AG10803 (cell line): Measurements from ENCODE around the gene GADD45GIP1.

ENCODE experiments used
- DNase-seq: peaks from one replicate; pipeline ENCODE4 v3.0.0; 2010; ENCODE audit warnings: low read depth
- H3K4me3 ChIP-seq: 2 replicates; pipeline ENCODE4 v1.5.1; 2011; ENCODE audit warnings: mild to moderate bottlenecking, low read length, control low read depth
- TF ChIP-seq, protein P1 (sequence below): conservative IDR thresholded peaks from 2 replicates; pipeline ENCODE4 v1.5.1; 2011; ENCODE audit warnings: mild to moderate bottlenecking, low read length, control low read depth, inconsistent platforms

GADD45GIP1 gene

GRCh38 chr19:12945479-12946091 is 11.4 kb downstream of the GADD45GIP1 start, which contains the start of gene RAD23A:
TSS of gene RAD23A (plus strand) at chr19:12945862. CDS start at chr19:12945949, 87 bp downstream.
- H3K4me3 ChIP-seq, result peak within 1 kb of the TSS; percentile 88
- TF ChIP-seq, protein P1, sequence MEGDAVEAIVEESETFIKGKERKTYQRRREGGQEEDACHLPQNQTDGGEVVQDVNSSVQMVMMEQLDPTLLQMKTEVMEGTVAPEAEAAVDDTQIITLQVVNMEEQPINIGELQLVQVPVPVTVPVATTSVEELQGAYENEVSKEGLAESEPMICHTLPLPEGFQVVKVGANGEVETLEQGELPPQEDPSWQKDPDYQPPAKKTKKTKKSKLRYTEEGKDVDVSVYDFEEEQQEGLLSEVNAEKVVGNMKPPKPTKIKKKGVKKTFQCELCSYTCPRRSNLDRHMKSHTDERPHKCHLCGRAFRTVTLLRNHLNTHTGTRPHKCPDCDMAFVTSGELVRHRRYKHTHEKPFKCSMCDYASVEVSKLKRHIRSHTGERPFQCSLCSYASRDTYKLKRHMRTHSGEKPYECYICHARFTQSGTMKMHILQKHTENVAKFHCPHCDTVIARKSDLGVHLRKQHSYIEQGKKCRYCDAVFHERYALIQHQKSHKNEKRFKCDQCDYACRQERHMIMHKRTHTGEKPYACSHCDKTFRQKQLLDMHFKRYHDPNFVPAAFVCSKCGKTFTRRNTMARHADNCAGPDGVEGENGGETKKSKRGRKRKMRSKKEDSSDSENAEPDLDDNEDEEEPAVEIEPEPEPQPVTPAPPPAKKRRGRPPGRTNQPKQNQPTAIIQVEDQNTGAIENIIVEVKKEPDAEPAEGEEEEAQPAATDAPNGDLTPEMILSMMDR, result no peak

GRCh38 chr19:12944104-12944674 is 12.8 kb downstream of the GADD45GIP1 start:
- DNase-seq, result no peak
- TF ChIP-seq, protein P1, result no peak
- no peak overlapping the region for H3K4me3 ChIP-seq

More at GRCh38 chr19:12945479-12946091, 11.4 kb downstream of the GADD45GIP1 start, which contains the start of gene RAD23A:
- DNase-seq, result peak; percentile 97

GRCh38 chr19:12943437-12944044 is 13.5 kb downstream of the GADD45GIP1 start:
- no peak for DNase-seq
- TF ChIP-seq, protein P1, result no peak
- no peak overlapping the region for H3K4me3 ChIP-seq

DNA sequence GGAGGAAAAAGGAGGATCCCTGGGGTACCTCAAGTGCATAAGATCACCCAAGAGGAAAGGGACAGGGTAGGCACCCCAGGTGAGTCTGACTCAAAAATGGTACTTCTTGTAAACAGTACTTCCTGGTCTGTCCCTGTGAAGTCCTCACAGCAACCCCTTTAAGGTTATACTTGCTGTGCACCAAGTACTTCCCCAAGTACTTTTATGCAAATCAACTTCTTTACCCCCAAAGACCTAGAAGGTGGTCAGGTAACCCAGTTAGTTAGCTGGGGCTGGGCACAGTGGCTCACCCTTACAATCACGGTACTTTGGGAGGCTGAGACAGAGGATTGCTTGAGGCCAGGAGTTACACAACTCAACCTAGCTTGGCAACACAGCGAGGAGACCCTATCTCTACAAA is 16.1 kb downstream of the GADD45GIP1 start:
- H3K4me3 ChIP-seq, result peak overlapping the region; percentile 96
- TF ChIP-seq, protein P1, result no peak
- DNase-seq, result no peak

DNA sequence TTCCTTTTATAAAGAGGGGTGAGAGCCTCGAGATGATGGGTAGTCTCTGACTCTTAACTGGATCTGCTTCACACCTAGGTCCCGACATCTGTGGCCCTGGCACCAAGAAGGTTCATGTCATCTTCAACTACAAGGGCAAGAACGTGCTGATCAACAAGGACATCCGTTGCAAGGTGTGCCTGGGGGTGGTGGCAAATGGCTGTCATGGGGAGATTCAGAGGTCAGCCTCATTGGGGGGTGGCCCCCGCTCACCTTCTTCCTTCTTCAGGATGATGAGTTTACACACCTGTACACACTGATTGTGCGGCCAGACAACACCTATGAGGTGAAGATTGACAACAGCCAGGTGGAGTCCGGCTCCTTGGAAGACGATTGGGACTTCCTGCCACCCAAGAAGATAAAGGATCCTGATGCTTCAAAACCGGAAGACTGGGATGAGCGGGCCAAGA is 17.0 kb downstream of the GADD45GIP1 start:
- H3K4me3 ChIP-seq, result peak overlapping the region; percentile 96

GRCh38 chr19:12938779-12939601 is 18.0 kb downstream of the GADD45GIP1 start:
- DNase-seq, result peak; percentile 49
- TF ChIP-seq, protein P1, result peak; percentile 36
- peak overlapping the region; percentile 96 for H3K4me3 ChIP-seq

More for the DNA sequence above, 17.0 kb downstream of the GADD45GIP1 start:
- no peak for DNase-seq
- TF ChIP-seq, protein P1, result no peak
